Posterior vena cava (tissue), 2 donors: ENCODE measurements around the gene RMC1. TPM values are rescaled to one million over a fixed set of nuclear protein-coding genes. Genes with fewer than 3 reads are reported as not detected.
"Not testable (repeated sequence)": the region's sequence is repeated elsewhere in the genome, so short reads cannot be mapped to it uniquely, and the experiment has no call there.

ENCODE experiments used
- DNase-seq: peaks from one replicate; pipeline ENCODE4 v3.0.0-alpha.2; 2020; ENCODE audit warnings: low spot score
- intact Hi-C, 2 donors: fragments of 100-400 bp; cut with DNase I; formaldehyde crosslinking; loops; one replicate each; pipeline versions ENCODE4 v1.14.1 to v1.14.2; 2022 to 2023
- total RNA-seq, 2 donors: library from RNA; stranded (reverse); fragmentation: NEBNext Ultra II Directional; extraction: Animal tissue kit (Norgen Biotek cat#: 25700); gene quantifications; one replicate each; pipeline ENCODE4 v1.2.1, GENCODE V29; 2021
- donor health status: DM: yes; HTN: yes; CAD: no.
- donor health status: DM: yes; HTN: yes; CAD: no.

RMC1 gene
- total RNA-seq, 2 donors from 2014 or later = 20.5 to 28.8 TPM

GRCh38 chr18:23548719-23549118, 45.4 kb downstream of the RMC1 start:
- DNase-seq = no peak
- intact Hi-C loops = no loop called here

DNA sequence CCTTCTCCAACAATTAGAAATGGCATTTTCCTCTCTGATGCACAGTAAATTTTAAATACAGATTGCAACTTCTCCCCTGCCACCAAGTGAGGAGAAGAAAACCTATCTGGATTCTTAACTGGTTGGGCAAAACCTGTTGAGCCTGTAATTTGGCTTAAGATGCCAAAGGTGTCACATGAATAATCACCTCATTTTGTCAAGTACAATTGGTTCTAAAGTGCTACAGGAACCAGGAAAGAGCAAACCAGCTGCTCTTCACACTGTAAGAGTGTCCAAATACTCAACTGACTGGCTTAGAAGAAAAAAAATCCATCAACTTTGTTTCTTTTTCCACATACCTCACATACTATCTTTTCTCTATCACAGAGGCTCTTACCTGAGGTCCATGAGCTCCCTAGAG, 47.6 kb downstream of the RMC1 start:
- intact Hi-C loops = no loop called here
- no peak for DNase-seq

GRCh38 chr18:23551978-23552377, 48.7 kb downstream of the RMC1 start:
- intact Hi-C loops = no loop called here
- no peak for DNase-seq

DNA sequence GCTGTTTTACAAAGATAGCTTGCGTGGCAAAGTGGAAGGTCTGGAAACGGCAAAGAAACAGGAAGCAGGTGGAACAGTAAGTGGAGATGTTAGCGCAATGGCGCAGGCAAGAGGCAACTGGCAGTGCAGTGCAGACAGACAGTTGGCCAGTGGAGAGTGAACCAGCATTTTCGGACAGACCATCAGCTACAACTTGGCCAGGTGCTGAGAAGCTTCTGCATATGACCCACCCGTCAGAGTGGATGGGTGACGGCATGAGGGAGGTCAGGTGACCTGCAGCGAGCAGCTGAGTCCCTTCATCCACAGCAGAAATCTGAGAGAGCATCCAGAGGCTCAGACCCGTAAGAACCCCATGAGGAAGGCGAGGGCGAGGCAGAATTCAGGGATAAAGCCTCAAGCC, 49.2 kb downstream of the RMC1 start:
- intact Hi-C loops = no loop called here
- DNase-seq = no peak

- intact Hi-C loops = no loop called here
Measured at GRCh38 chr18:23553887-23554286, 50.6 kb downstream of the RMC1 start.

GRCh38 chr18:23556145-23556780, 53.0 kb downstream of the RMC1 start:
- no peak for DNase-seq
- intact Hi-C loops = no loop called here

More at GRCh38 chr18:23553887-23554286, 50.6 kb downstream of the RMC1 start:
- no peak for DNase-seq

GRCh38 chr18:23557511-23557910, 54.2 kb downstream of the RMC1 start:
- DNase-seq, intact Hi-C loops: not testable (repeated sequence)

GRCh38 chr18:23560186-23560585, 56.9 kb downstream of the RMC1 start:
- DNase-seq = no peak
- intact Hi-C loops = no loop called here

DNA sequence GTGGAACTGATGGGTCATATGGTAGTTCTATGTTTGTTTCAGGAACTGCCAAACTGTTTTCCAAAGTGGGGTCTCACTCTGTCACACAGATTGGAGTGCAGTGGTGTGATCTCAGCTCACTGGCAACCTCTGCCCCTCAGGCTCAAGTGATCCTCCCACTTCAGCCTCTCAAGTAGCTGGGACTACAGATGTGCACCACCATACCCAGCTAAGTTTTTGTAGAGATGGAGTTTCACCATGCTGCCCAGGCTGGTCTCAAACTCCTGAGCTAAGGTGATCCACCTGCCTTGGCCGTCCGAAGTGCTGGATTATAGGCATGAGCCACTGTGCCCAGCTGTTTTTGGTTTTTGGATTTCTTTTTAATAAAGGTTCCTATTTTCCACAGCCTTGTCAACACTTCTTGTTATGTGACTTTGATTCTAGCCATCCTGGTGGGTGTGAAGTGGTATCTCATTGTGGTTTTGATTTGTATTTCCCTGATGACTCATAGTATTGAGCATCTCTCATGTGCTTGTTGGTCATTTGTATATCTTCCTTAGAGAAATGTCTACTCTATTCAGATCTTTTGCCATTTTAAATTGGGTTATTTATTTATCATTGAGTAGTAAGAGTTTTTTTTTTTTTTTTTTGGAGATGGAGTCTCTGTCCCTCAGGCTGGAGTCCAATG, 60.2 kb downstream of the RMC1 start:
- DNase-seq = no peak
- intact Hi-C loops = no loop called here

GRCh38 chr18:23565916-23566547, 62.7 kb downstream of the RMC1 start:
- DNase-seq = no peak
- intact Hi-C loops = no loop called here

DNA sequence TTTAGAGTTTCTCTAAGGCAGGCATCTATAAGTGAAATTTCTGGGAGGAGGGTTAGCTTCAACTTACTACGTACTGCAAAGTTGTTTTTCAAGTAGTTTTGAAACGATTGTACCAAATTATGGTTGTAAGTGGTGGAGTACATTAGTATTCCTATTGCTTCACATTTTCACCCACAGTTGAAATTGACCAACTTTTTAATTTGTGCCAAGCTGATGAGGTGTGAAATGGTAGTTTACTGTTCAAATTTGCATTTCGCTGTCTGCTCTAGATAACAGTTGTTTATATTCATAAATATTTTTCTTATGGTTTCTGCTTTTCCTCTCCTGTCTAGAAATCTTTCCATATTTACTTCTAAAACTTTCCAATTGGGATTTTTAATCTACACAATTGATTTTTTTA, 64.4 kb downstream of the RMC1 start:
- intact Hi-C loops = no loop called here
- no peak for DNase-seq

DNA sequence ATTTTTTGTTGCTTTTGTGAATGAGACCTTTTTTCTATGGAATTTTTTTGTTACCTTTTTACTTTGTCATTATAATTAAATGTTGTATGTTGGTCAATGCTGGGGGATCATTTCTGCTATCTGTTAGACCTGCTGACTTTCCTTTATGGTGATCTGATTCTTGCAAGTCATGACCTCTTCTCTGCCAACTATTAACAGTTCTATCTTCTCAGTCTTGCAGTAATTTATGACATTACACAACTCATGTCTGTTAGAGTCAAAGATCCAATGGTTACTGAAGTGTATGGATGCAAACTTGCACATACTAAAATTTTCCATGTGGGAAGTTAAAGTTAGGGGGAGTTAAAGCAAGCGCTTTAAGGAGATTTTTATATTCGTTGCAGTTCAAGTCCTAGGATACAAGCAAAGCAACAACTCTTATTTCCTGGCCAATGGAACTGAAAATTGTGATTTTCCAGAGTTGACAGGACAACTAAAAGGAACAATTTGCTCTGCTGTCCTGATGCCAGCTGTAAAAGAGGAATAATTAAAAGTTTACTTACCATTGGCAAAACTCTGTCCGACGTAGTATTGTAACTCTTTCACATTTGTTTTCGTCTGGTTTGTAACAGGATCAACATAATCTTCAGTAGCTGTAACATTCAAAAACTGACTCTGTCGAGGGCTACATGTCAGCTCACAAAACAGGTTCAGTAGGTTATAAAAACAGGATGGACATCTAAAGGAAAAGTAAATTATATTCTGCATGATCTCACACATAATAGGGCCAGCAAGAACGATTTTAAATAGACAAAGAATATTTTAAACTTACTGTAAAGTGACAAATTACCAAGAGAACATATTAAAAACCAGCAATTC, 65.2 kb downstream of the RMC1 start:
- DNase-seq = no peak
- intact Hi-C loops = no loop called here

GRCh38 chr18:23569299-23570063, 66.2 kb downstream of the RMC1 start:
- no peak for DNase-seq
- intact Hi-C loops = no loop called here

GRCh38 chr18:23570912-23571504, 67.7 kb downstream of the RMC1 start:
- intact Hi-C loops = no loop called here
- DNase-seq = no peak

- no peak for DNase-seq
- intact Hi-C loops = no loop called here
Measured at GRCh38 chr18:23572012-23572411, 68.7 kb downstream of the RMC1 start.

GRCh38 chr18:23572570-23572969, 69.3 kb downstream of the RMC1 start:
- intact Hi-C loops = no loop called here
- DNase-seq = no peak

DNA sequence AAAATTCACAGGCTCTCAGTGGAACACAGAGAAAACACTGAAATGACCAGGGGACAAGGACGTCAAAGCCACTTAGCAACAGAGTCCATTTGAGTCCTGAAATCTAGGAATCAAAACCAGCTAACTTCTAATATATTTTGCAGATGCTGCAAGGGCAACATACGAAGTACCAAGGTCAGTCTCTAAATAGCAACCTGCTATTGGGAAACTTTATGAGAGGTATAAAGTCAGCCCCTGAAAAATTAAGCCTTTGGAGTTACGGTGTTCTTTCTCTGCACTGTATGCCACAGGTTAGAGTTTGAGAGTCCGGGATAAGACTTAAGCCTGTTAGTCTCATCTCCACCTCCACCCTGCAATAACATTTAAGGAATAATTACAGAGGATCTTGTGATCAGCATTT, 69.7 kb downstream of the RMC1 start:
- intact Hi-C loops = no loop called here
- no peak for DNase-seq

- intact Hi-C loops = no loop called here
- no peak for DNase-seq
Measured at GRCh38 chr18:23573626-23574431, 70.5 kb downstream of the RMC1 start.
